Measurements from ENCODE around the gene PGGT1B. TPM values are rescaled to one million over a fixed set of nuclear protein-coding genes. Genes with fewer than 3 reads are reported as not detected.

The PGGT1B gene
- 19.6 TPM for total RNA-seq
- 10 to 100 TPM; 11.9 to 18.9 (median 15.5) TPM for polyA plus RNA-seq (ENCODE audit: insufficient read depth in 1 of 8, insufficient read length in 8 of 8, low replicate concordance in 1 of 8)
- long read RNA-seq, donor 1, full-length matches to known transcripts: 1 of 1 reads
- long read RNA-seq, donor 1, partial matches to known transcripts: 0 of 1 reads
- long read RNA-seq, donor 1, other reads (novel, unspliced or antisense): 0 of 1 reads
- long read RNA-seq, donor 2, full-length matches to known transcripts: 1 of 1 reads
- long read RNA-seq, donor 2, partial matches to known transcripts: 0 of 1 reads
- long read RNA-seq, donor 2, other reads (novel, unspliced or antisense): 0 of 1 reads
- long read RNA-seq, donor 3, full-length matches to known transcripts: 3 of 3 reads
- long read RNA-seq, donor 3, partial matches to known transcripts: 0 of 3 reads
- long read RNA-seq, donor 3, other reads (novel, unspliced or antisense): 0 of 3 reads
- long read RNA-seq, donor 4, full-length matches to known transcripts: 5 of 5 reads
- long read RNA-seq, donor 4, partial matches to known transcripts: 0 of 5 reads
- long read RNA-seq, donor 4, other reads (novel, unspliced or antisense): 0 of 5 reads
- long read RNA-seq, donor 5, full-length matches to known transcripts: 11 of 20 reads
- long read RNA-seq, donor 5, partial matches to known transcripts: 9 of 20 reads
- long read RNA-seq, donor 5, other reads (novel, unspliced or antisense): 0 of 20 reads
- long read RNA-seq, donor 6, full-length matches to known transcripts: 12 of 12 reads
- long read RNA-seq, donor 6, partial matches to known transcripts: 0 of 12 reads
- long read RNA-seq, donor 6, other reads (novel, unspliced or antisense): 0 of 12 reads
- long read RNA-seq, donor 7, full-length matches to known transcripts: 3 of 3 reads
- long read RNA-seq, donor 7, partial matches to known transcripts: 0 of 3 reads
- long read RNA-seq, donor 7, other reads (novel, unspliced or antisense): 0 of 3 reads
- long read RNA-seq, donor 8, full-length matches to known transcripts: 4 of 4 reads
- long read RNA-seq, donor 8, partial matches to known transcripts: 0 of 4 reads
- long read RNA-seq, donor 8, other reads (novel, unspliced or antisense): 0 of 4 reads
- long read RNA-seq, donor 9, full-length matches to known transcripts: 2 of 2 reads
- long read RNA-seq, donor 9, partial matches to known transcripts: 0 of 2 reads
- long read RNA-seq, donor 9, other reads (novel, unspliced or antisense): 0 of 2 reads
- long read RNA-seq, donor 10, full-length matches to known transcripts: 5 of 5 reads
- long read RNA-seq, donor 10, partial matches to known transcripts: 0 of 5 reads
- long read RNA-seq, donor 10, other reads (novel, unspliced or antisense): 0 of 5 reads
- long read RNA-seq, donor 11, full-length matches to known transcripts: 2 of 2 reads
- long read RNA-seq, donor 11, partial matches to known transcripts: 0 of 2 reads
- long read RNA-seq, donor 11, other reads (novel, unspliced or antisense): 0 of 2 reads

- peak; percentile 85 for DNase-seq
- peak within 1 kb of the TSS; percentile 92 for H3K27ac ChIP-seq (ENCODE audit: low read length)
- H3K4me1 ChIP-seq (ENCODE audit: control insufficient read depth, insufficient read depth, low read length): peaks cover 3% of the 10 kb centered on the region
- H3K36me3 ChIP-seq (ENCODE audit: control insufficient read depth, insufficient read depth, low read length): peaks cover 4% of the 10 kb centered on the region
- no peaks in the 10 kb centered on the region for H3K27me3 ChIP-seq (ENCODE audit: control insufficient read depth, insufficient read depth, low read length)
- WGBS (ENCODE audit: insufficient coverage): under 1% methylated on average over 37 of the region's 50 CpGs
- H3K9me3 ChIP-seq (replicated peaks; ENCODE audit: control insufficient read depth, low read depth, low read length): no peaks in the 10 kb centered on the region
- peak within 1 kb of the TSS; percentile 97 for H3K4me3 ChIP-seq (ENCODE audit: low read length)
These were observed at the start of gene PGGT1B for GRCh38 chr5:115262321-115263077. Gene PGGT1B, minus strand, starts transcription at chr5:115262877. Its CDS starts 26 bp downstream, at chr5:115262851.

GRCh38 chr5:115309751-115310370 is 47.2 kb upstream of the PGGT1B start:
- peak; percentile 58 for DNase-seq

GRCh38 chr5:115308815-115309214 is 46.1 kb upstream of the PGGT1B start:
- Histone ChIP-seq H3K9me3 (replicated peaks; ENCODE audit: control insufficient read depth, low read depth, low read length) (no peaks in the 10 kb centered on the region), H3K27ac (ENCODE audit: low read length) (no peak overlapping the region), H3K4me3 (ENCODE audit: low read length) (no peak overlapping the region), H3K27me3 (ENCODE audit: control insufficient read depth, insufficient read depth, low read length) (no peaks in the 10 kb centered on the region), H3K36me3 (ENCODE audit: control insufficient read depth, insufficient read depth, low read length) (no peaks in the 10 kb centered on the region), H3K4me1 (ENCODE audit: control insufficient read depth, insufficient read depth, low read length) (no peaks in the 10 kb centered on the region)
- no peak for DNase-seq

More at GRCh38 chr5:115309751-115310370, 47.2 kb upstream of the PGGT1B start:
- no peak overlapping the region for H3K4me3 ChIP-seq (ENCODE audit: low read length)
- no peak overlapping the region for H3K27ac ChIP-seq (ENCODE audit: low read length)
- H3K9me3 ChIP-seq (replicated peaks; ENCODE audit: control insufficient read depth, low read depth, low read length): no peaks in the 10 kb centered on the region
- no CpG with 5 or more reads among the region's 1 CpG for WGBS (ENCODE audit: insufficient coverage)
- H3K27me3 ChIP-seq (ENCODE audit: control insufficient read depth, insufficient read depth, low read length): no peaks in the 10 kb centered on the region
- H3K4me1 ChIP-seq (ENCODE audit: control insufficient read depth, insufficient read depth, low read length): no peaks in the 10 kb centered on the region
- H3K36me3 ChIP-seq (ENCODE audit: control insufficient read depth, insufficient read depth, low read length): no peaks in the 10 kb centered on the region

GRCh38 chr5:115306011-115306536 is 43.4 kb upstream of the PGGT1B start:
- H3K9me3 ChIP-seq (replicated peaks; ENCODE audit: control insufficient read depth, low read depth, low read length): no peaks in the 10 kb centered on the region
- DNase-seq: no peak
- no peaks in the 10 kb centered on the region for H3K27me3 ChIP-seq (ENCODE audit: control insufficient read depth, insufficient read depth, low read length)
- H3K27ac ChIP-seq (ENCODE audit: low read length): no peak overlapping the region
- no CpG with 5 or more reads among the region's 1 CpG for WGBS (ENCODE audit: insufficient coverage)
- no peaks in the 10 kb centered on the region for H3K4me1 ChIP-seq (ENCODE audit: control insufficient read depth, insufficient read depth, low read length)
- H3K36me3 ChIP-seq (ENCODE audit: control insufficient read depth, insufficient read depth, low read length): no peaks in the 10 kb centered on the region
- H3K4me3 ChIP-seq (ENCODE audit: low read length): no peak overlapping the region

- Histone ChIP-seq H3K4me1 (ENCODE audit: control insufficient read depth, insufficient read depth, low read length) (no peaks in the 10 kb centered on the region), H3K4me3 (ENCODE audit: low read length) (no peak overlapping the region), H3K9me3 (replicated peaks; ENCODE audit: control insufficient read depth, low read depth, low read length) (no peaks in the 10 kb centered on the region), H3K27ac (ENCODE audit: low read length) (no peak overlapping the region), H3K27me3 (ENCODE audit: control insufficient read depth, insufficient read depth, low read length) (no peaks in the 10 kb centered on the region), H3K36me3 (ENCODE audit: control insufficient read depth, insufficient read depth, low read length) (no peaks in the 10 kb centered on the region)
- no CpG with 5 or more reads among the region's 1 CpG for WGBS (ENCODE audit: insufficient coverage)
- no peak for DNase-seq
These were observed 41.8 kb upstream of the PGGT1B start for GRCh38 chr5:115304496-115304895.

- no peak for DNase-seq
- no peaks in the 10 kb centered on the region for H3K27me3 ChIP-seq (ENCODE audit: control insufficient read depth, insufficient read depth, low read length)
- H3K27ac ChIP-seq (ENCODE audit: low read length): no peak overlapping the region
- H3K4me1 ChIP-seq (ENCODE audit: control insufficient read depth, insufficient read depth, low read length): peaks cover 2% of the 10 kb centered on the region
- H3K4me3 ChIP-seq (ENCODE audit: low read length): no peak overlapping the region
- WGBS (ENCODE audit: insufficient coverage): 60% methylated on average over 1 of the region's 1 CpG
- no peaks in the 10 kb centered on the region for H3K36me3 ChIP-seq (ENCODE audit: control insufficient read depth, insufficient read depth, low read length)
- H3K9me3 ChIP-seq (replicated peaks; ENCODE audit: control insufficient read depth, low read depth, low read length): no peaks in the 10 kb centered on the region
These were observed 36.1 kb upstream of the PGGT1B start for GRCh38 chr5:115298811-115299210.

GRCh38 chr5:115297031-115297430 is 34.4 kb upstream of the PGGT1B start:
- H3K36me3 ChIP-seq (ENCODE audit: control insufficient read depth, insufficient read depth, low read length): no peaks in the 10 kb centered on the region
- H3K27me3 ChIP-seq (ENCODE audit: control insufficient read depth, insufficient read depth, low read length): no peaks in the 10 kb centered on the region
- peaks cover 2% of the 10 kb centered on the region for H3K4me1 ChIP-seq (ENCODE audit: control insufficient read depth, insufficient read depth, low read length)
- H3K27ac ChIP-seq (ENCODE audit: low read length): no peak overlapping the region
- no peak overlapping the region for H3K4me3 ChIP-seq (ENCODE audit: low read length)
- peak; percentile 12 for DNase-seq
- no CpG with 5 or more reads among the region's 5 CpGs for WGBS (ENCODE audit: insufficient coverage)
- peaks cover 6% of the 10 kb centered on the region for H3K9me3 ChIP-seq (replicated peaks; ENCODE audit: control insufficient read depth, low read depth, low read length)

- no peak within 1 kb of the TSS for H3K27ac ChIP-seq (ENCODE audit: low read length)
- H3K27me3 ChIP-seq (ENCODE audit: control insufficient read depth, insufficient read depth, low read length): no peaks in the 10 kb centered on the region
- DNase-seq: peak; percentile 64
- peak within 1 kb of the TSS; percentile 59 for H3K4me3 ChIP-seq (ENCODE audit: low read length)
- no peaks in the 10 kb centered on the region for H3K36me3 ChIP-seq (ENCODE audit: control insufficient read depth, insufficient read depth, low read length)
- H3K4me1 ChIP-seq (ENCODE audit: control insufficient read depth, insufficient read depth, low read length): peaks cover 2% of the 10 kb centered on the region
- peaks cover 6% of the 10 kb centered on the region for H3K9me3 ChIP-seq (replicated peaks; ENCODE audit: control insufficient read depth, low read depth, low read length)
- under 1% methylated on average over 53 of the region's 86 CpGs for WGBS (ENCODE audit: insufficient coverage)
These were observed 33.7 kb upstream of the PGGT1B start, which contains the start of gene CCDC112 for GRCh38 chr5:115296124-115297022. Gene CCDC112, minus strand, starts transcription at chr5:115296654. Its CDS starts 111 bp downstream, at chr5:115296543.
